SK-N-SH (cell line): ENCODE measurements around the gene TNNC1. TPM values are rescaled to one million over a fixed set of nuclear protein-coding genes. Genes with fewer than 3 reads are reported as not detected.

Experiments
- CTCF ChIA-PET: fragments of 300-600, 350-600 bp; formaldehyde crosslinking; extraction: SDS; loops from one replicate; lab custom pipeline; 2021; lab: Yijun Ruan, JAX
- POLR2A ChIA-PET: fragments of 350-600 bp; sonication (Branson Sonifier 250); formaldehyde crosslinking; extraction: SDS; loops from one replicate; lab custom pipeline; 2020; ENCODE audit warnings: antibody characterized with exemption, inconsistent platforms; lab: Yijun Ruan, JAX
- DNase-seq: peaks from one replicate; pipeline ENCODE4 v3.0.0; 2012
- H2AFZ ChIP-seq: fragments of 200-600 bp; sonication (generic); 2 replicates; pipeline ENCODE4 v1.8.1; 2016; ENCODE audit warnings: antibody characterized with exemption, mild to moderate bottlenecking, low read depth
- H3F3A ChIP-seq: fragments of 200-600 bp; sonication (generic); replicated peaks from 2 replicates; pipeline ENCODE3; 2016; ENCODE audit warnings: antibody characterized with exemption, mild to moderate bottlenecking; ENCODE audit not compliant: insufficient read depth
- H3K27ac ChIP-seq, 2 experiments: fragments of 200-500 bp in 1 of 2; fragments of 200-600 bp in 1 of 2; sonication (Bioruptor generic) in 1 of 2; sonication (generic), shearing (Covaris generic) in 1 of 2; 2 replicates each; pipeline versions ENCODE4 v1.5.1 to v1.6.1; 2014 to 2016; ENCODE audit warnings: low read depth in 2 of 2, inconsistent platforms in 1 of 2, low read length in 1 of 2, mild to moderate bottlenecking in 1 of 2, mixed read lengths in 1 of 2
- H3K27me3 ChIP-seq: fragments of 200-600 bp; sonication (generic), shearing (Covaris generic); 2 replicates; pipeline ENCODE4 v1.6.1; 2016; ENCODE audit warnings: mixed run types; ENCODE audit not compliant: insufficient read depth
- H3K36me3 ChIP-seq, 2 experiments: fragments of 200-500 bp in 1 of 2; fragments of 200-600 bp in 1 of 2; sonication (Bioruptor generic) in 1 of 2; sonication (generic) in 1 of 2; replicated peaks in 1 of 2; 2 replicates each; pipeline versions ENCODE3 to v1.5.1; 2014 to 2016; ENCODE audit warnings: low read length in 1 of 2, mild to moderate bottlenecking in 1 of 2; ENCODE audit not compliant: insufficient read depth in 2 of 2, control insufficient read depth in 1 of 2
- H3K4me1 ChIP-seq, 2 experiments: fragments of 200-500 bp in 1 of 2; fragments of 200-600 bp in 1 of 2; sonication (Bioruptor generic) in 1 of 2; sonication (generic), shearing (Covaris generic) in 1 of 2; 2 replicates each; pipeline versions ENCODE4 v1.5.1 to v1.6.1; 2014 to 2016; ENCODE audit warnings: low read depth in 1 of 2, low read length in 1 of 2, mixed run types in 1 of 2; ENCODE audit not compliant: insufficient read depth in 2 of 2, control insufficient read depth in 1 of 2
- H3K4me2 ChIP-seq: fragments of 200-600 bp; sonication (generic), shearing (Covaris generic); 2 replicates; pipeline ENCODE4 v1.6.1; 2017; ENCODE audit warnings: mixed run types
- H3K4me3 ChIP-seq, 2 experiments: fragments of 200-500 bp in 1 of 2; fragments of 200-600 bp in 1 of 2; sonication (Bioruptor generic) in 1 of 2; sonication (generic), shearing (Covaris generic) in 1 of 2; 2 replicates each; pipeline versions ENCODE4 v1.5.1 to v1.8.1; 2014 to 2016; ENCODE audit warnings: low read depth in 2 of 2, inconsistent platforms in 1 of 2, low read length in 1 of 2, mild to moderate bottlenecking in 1 of 2, mixed read lengths in 1 of 2, moderate library complexity in 1 of 2
- H3K79me2 ChIP-seq: fragments of 200-600 bp; sonication (generic); 2 replicates; pipeline ENCODE4 v1.8.1; 2017; ENCODE audit warnings: mild to moderate bottlenecking; ENCODE audit not compliant: insufficient read depth
- H3K9ac ChIP-seq: fragments of 200-600 bp; sonication (generic); 2 replicates; pipeline ENCODE4 v1.6.1; 2017; ENCODE audit warnings: mixed run types
- H3K9me2 ChIP-seq: fragments of 200-600 bp; sonication (generic); 2 replicates; pipeline ENCODE4 v1.6.1; 2017; ENCODE audit warnings: mixed run types
- H3K9me3 ChIP-seq: fragments of 200-600 bp; sonication (generic); 2 replicates; pipeline ENCODE4 v1.6.1; 2017; ENCODE audit warnings: mixed run types, mild to moderate bottlenecking, moderate library complexity
- H4K20me1 ChIP-seq: fragments of 200-600 bp; sonication (generic); 2 replicates; pipeline ENCODE4 v1.6.1; 2017; ENCODE audit warnings: mild to moderate bottlenecking, mixed run types; ENCODE audit not compliant: insufficient read depth
- ELF1 ChIP-seq: IDR thresholded peaks from 2 replicates; pipeline ENCODE4 v1.4.0; 2012
- FOXJ3 ChIP-seq: sonication (generic); formaldehyde crosslinking; IDR thresholded peaks from 2 replicates; pipeline ENCODE4 v1.5.1; 2020; ENCODE audit warnings: mild to moderate bottlenecking, missing genetic modification reagents
- FOXM1 ChIP-seq: IDR thresholded peaks from 2 replicates; pipeline ENCODE4 v1.4.0; 2012; ENCODE audit warnings: low read depth, mild to moderate bottlenecking
- IRF3 ChIP-seq: fragments of 150-350 bp; IDR thresholded peaks from 2 replicates; pipeline ENCODE4 v1.6.1; 2016; ENCODE audit warnings: mild to moderate bottlenecking, low read depth, low read length
- JUND ChIP-seq: IDR thresholded peaks from 2 replicates; pipeline ENCODE4 v1.4.0; 2012
- MXI1 ChIP-seq: IDR thresholded peaks from 2 replicates; pipeline ENCODE4 v1.6.1; 2012; ENCODE audit warnings: mild to moderate bottlenecking, low read depth, low read length, improper control_type of control experiment
- POLR2AphosphoS5 ChIP-seq: IDR thresholded peaks from 2 replicates; pipeline ENCODE4 v1.6.1; 2012; ENCODE audit warnings: low read depth, low read length
- RFX5 ChIP-seq: IDR thresholded peaks from 2 replicates; pipeline ENCODE4 v1.6.1; 2012; ENCODE audit warnings: mild to moderate bottlenecking, improper control_type of control experiment, low read length
- RXRA ChIP-seq: IDR thresholded peaks from 2 replicates; pipeline ENCODE4 v1.4.0; 2012; ENCODE audit warnings: low read depth, mild to moderate bottlenecking, borderline replicate concordance
- SIN3A ChIP-seq: IDR thresholded peaks from 2 replicates; pipeline ENCODE4 v1.6.1; 2012; ENCODE audit warnings: low read depth, mild to moderate bottlenecking, low read length, moderate library complexity, borderline replicate concordance
- SMC3 ChIP-seq: IDR thresholded peaks from 2 replicates; pipeline ENCODE4 v1.6.1; 2012; ENCODE audit warnings: low read depth, low read length, improper control_type of control experiment
- TAF1 ChIP-seq: IDR thresholded peaks from 2 replicates; pipeline ENCODE4 v1.6.1; 2012; ENCODE audit warnings: low read depth, mild to moderate bottlenecking, low read length, moderate library complexity, borderline replicate concordance
- YY1 ChIP-seq: IDR thresholded peaks from 2 replicates; pipeline ENCODE4 v1.4.0; 2012; ENCODE audit warnings: low read depth, mild to moderate bottlenecking
- WGBS: methylation state at CpG from one replicate; pipeline ENCODE4 v1.1.6; 2017; ENCODE audit warnings: low lambda C conversion rate; 5-methylcytosine and 5-hydroxymethylcytosine counted together
- polyA plus RNA-seq, 3 experiments: library from polyadenylated mRNA; depleted of rRNA; stranded (reverse); fragments of >200 nt; gene quantifications; 2 replicates each; pipeline ENCODE4 v1.2.3, GENCODE V29; 2012

Gene TNNC1
- polyA plus RNA-seq, 1 of the 3 experiments (the other 2 are of a cell fraction): 2.6 TPM

- POLR2A ChIA-PET: no interaction called here
Measured at GRCh38 chr3:52494445-52494844, 40.6 kb upstream of the TNNC1 start.

GRCh38 chr3:52493232-52494017 is 39.6 kb upstream of the TNNC1 start:
- Histone ChIP-seq H2AFZ (no peak overlapping the region), H3K4me2 (no peak overlapping the region), H3K9me3 (no peaks in the 10 kb centered on the region), H3K4me1 (peaks cover 3 to 12% of the 10 kb centered on the region in 2 experiments; a peak in 2 of 4 replicates), H3K36me3 (peaks cover 4 to 38% of the 10 kb centered on the region in 2 experiments), H3F3A (no peaks in the 10 kb centered on the region), H3K4me3 (no peak overlapping the region), H3K27ac (no peak overlapping the region; a peak in 1 of 4 replicates), H3K9ac (no peak overlapping the region), H3K27me3 (no peaks in the 10 kb centered on the region), H4K20me1 (no peaks in the 10 kb centered on the region), H3K79me2 (no peaks in the 10 kb centered on the region), H3K9me2 (no peaks in the 10 kb centered on the region)
- TF ChIP-seq JUND (no peak), POLR2AphosphoS5 (no peak), ELF1 (no peak), YY1 (no peak), RFX5 (no peak)
- CTCF ChIA-PET: no interaction called here
- POLR2A ChIA-PET: no interaction called here
- no peak for DNase-seq
- 90% methylated on average over 2 of the region's 7 CpGs for WGBS

More at GRCh38 chr3:52494445-52494844, 40.6 kb upstream of the TNNC1 start:
- Histone ChIP-seq H3K4me1 (peaks cover 3 to 12% of the 10 kb centered on the region in 2 experiments; a peak in 2 of 4 replicates), H4K20me1 (no peaks in the 10 kb centered on the region), H3K9me3 (no peaks in the 10 kb centered on the region), H3K36me3 (peaks cover 4 to 33% of the 10 kb centered on the region in 2 experiments), H3K4me3 (no peak overlapping the region), H3K27me3 (no peaks in the 10 kb centered on the region), H2AFZ (no peak overlapping the region), H3K4me2 (no peak overlapping the region), H3K27ac (no peak overlapping the region), H3F3A (no peaks in the 10 kb centered on the region), H3K9me2 (no peaks in the 10 kb centered on the region), H3K9ac (no peak overlapping the region), H3K79me2 (no peaks in the 10 kb centered on the region)
- 97% methylated on average over 7 of the region's 7 CpGs for WGBS
- no peak for DNase-seq
- TF ChIP-seq RXRA: no peak
- CTCF ChIA-PET: interaction anchor here (2.1 kb wide), 1 partner anchor 12 kb away, joined by 8 read pairs; no protein-coding TSS in a partner anchor

GRCh38 chr3:52492059-52492458 is 38.2 kb upstream of the TNNC1 start:
- no peak overlapping the region for H2AFZ ChIP-seq
- peaks cover 3 to 12% of the 10 kb centered on the region in 2 experiments; a peak in 2 of 4 replicates for H3K4me1 ChIP-seq
- no peaks in the 10 kb centered on the region for H3K79me2 ChIP-seq
- no peaks in the 10 kb centered on the region for H3K9me2 ChIP-seq
- ChIA-PET POLR2A (no interaction called here), CTCF (interaction anchor here (4.6 kb wide), 1 partner anchor 20 kb away, joined by 24 read pairs; no protein-coding TSS in a partner anchor)
- no peak overlapping the region for H3K4me2 ChIP-seq
- H4K20me1 ChIP-seq: no peaks in the 10 kb centered on the region
- peaks cover 4 to 50% of the 10 kb centered on the region in 2 experiments for H3K36me3 ChIP-seq
- no peaks in the 10 kb centered on the region for H3F3A ChIP-seq
- no peak for DNase-seq
- WGBS: no CpG with 5 or more reads among the region's 21 CpGs
- TF ChIP-seq FOXJ3 (CRISPR knock-in tag) (no peak), SIN3A (no peak), FOXM1 (no peak), POLR2AphosphoS5 (no peak), SMC3 (no peak), IRF3 (no peak), TAF1 (no peak), MXI1 (no peak)
- no peak overlapping the region for H3K27ac ChIP-seq
- no peaks in the 10 kb centered on the region for H3K27me3 ChIP-seq
- H3K9ac ChIP-seq: no peak overlapping the region
- no peak overlapping the region for H3K4me3 ChIP-seq
- no peaks in the 10 kb centered on the region for H3K9me3 ChIP-seq
